H1 (cell line): ENCODE results near the gene ALLC. TPM values are rescaled to one million over a fixed set of nuclear protein-coding genes. Genes with fewer than 3 reads are reported as not detected.

ENCODE experiments used
- POU5F1 ChIP-seq: IDR thresholded peaks from 2 replicates; pipeline ENCODE4 v1.6.1; 2011; ENCODE audit warnings: low read depth, mild to moderate bottlenecking, low read length, moderate library complexity
- polyA plus RNA-seq, 7 experiments: library from polyadenylated mRNA; depleted of rRNA in 3 of 7; stranded (reverse) in 5 of 7; unstranded in 2 of 7; fragments of >200 nt in 5 of 7; fragments of 200-250 nt in 2 of 7; gene quantifications; 1 replicate in 5 of 7; 2 replicates in 1 of 7; 4 replicates in 1 of 7; pipeline versions ENCODE4 v1.2.1 to v1.2.3, GENCODE V29; 2011 to 2013; ENCODE audit warnings: missing spikeins in 2 of 7, mixed read lengths in 2 of 7
- total RNA-seq: library from RNA; stranded (reverse); fragmentation: NEBNext Ultra II Directional; extraction: Animal tissue kit (Norgen Biotek cat#: 25700); gene quantifications from 2 replicates; pipeline ENCODE4 v1.2.1, GENCODE V29; 2021
- TF ChIP-seq, protein P1 (sequence below), 3 experiments: IDR thresholded peaks; 1 replicate in 2 of 3; 2 replicates in 1 of 3; pipeline versions ENCODE4 v1.5.1 to v1.6.1; 2011; ENCODE audit warnings: low read length in 3 of 3, mild to moderate bottlenecking in 3 of 3, inconsistent platforms in 2 of 3, low read depth in 1 of 3, moderate library complexity in 1 of 3; ENCODE audit not compliant: insufficient read depth in 1 of 3; ENCODE audit errors: control extremely low read depth in 1 of 3

The ALLC gene
- total and polyA plus RNA-seq, 2 of the 8 experiments (the other 6 are each of a cell fraction or from before 2014, with no cell fraction given), result not detected

- TF ChIP-seq POU5F1, result no peak
- TF ChIP-seq, protein P1, sequence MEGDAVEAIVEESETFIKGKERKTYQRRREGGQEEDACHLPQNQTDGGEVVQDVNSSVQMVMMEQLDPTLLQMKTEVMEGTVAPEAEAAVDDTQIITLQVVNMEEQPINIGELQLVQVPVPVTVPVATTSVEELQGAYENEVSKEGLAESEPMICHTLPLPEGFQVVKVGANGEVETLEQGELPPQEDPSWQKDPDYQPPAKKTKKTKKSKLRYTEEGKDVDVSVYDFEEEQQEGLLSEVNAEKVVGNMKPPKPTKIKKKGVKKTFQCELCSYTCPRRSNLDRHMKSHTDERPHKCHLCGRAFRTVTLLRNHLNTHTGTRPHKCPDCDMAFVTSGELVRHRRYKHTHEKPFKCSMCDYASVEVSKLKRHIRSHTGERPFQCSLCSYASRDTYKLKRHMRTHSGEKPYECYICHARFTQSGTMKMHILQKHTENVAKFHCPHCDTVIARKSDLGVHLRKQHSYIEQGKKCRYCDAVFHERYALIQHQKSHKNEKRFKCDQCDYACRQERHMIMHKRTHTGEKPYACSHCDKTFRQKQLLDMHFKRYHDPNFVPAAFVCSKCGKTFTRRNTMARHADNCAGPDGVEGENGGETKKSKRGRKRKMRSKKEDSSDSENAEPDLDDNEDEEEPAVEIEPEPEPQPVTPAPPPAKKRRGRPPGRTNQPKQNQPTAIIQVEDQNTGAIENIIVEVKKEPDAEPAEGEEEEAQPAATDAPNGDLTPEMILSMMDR (IDR thresholded peaks at IDR 0.05; ENCODE audit: control extremely low read depth in 1 of 3, insufficient read depth in 1 of 3, low read depth in 1 of 3, low read length in 3 of 3), result no peak
Measured at GRCh38 chr2:3626812-3627499, 31.0 kb upstream of the ALLC start (continued).
